ENCODE results near the gene GRM7. TPM values are rescaled to one million over a fixed set of nuclear protein-coding genes. Genes with fewer than 3 reads are reported as not detected.

Gene GRM7
- total RNA-seq, 2 experiments from 2014 or later = not detected

DNA sequence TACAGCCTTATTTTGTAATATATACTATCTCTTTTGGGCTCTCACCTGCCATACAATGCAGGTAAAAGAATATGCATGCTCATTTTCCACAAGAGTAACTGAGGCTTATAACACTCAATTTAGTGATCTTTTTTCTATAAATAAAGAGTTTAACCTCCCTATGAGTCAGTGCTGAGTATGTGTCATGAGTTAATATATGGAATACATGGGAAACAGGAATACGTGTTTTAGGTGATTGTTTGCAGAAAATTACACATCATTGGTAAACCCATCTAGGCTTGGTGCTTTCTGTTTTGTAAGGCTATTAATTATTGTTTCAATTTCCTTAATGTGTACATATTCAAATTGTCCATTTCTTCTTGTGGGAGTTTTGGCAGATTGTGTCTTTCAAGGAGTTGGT lies 411.3 kb downstream of the GRM7 start:
- no peak overlapping the region for H3K4me3 ChIP-seq (ENCODE audit: low read depth, low read length, poor library complexity, severe bottlenecking)
- H3K9me2 ChIP-seq (ENCODE audit: insufficient read depth, low read length) = no peaks in the 10 kb centered on the region
- no peaks in the 10 kb centered on the region for H3K9me3 ChIP-seq (ENCODE audit: low read length)
- intact Hi-C loops (cut with micrococcal nuclease; ENCODE audit: unreplicated experiment) = no loop called here
- no peak for DNase-seq (ENCODE audit: low spot score)
- no TSS peak for BruUV-seq (replicated peaks)
- no peak overlapping the region for H3K27ac ChIP-seq (ENCODE audit: low read depth, low read length, poor library complexity, severe bottlenecking)
- H4K20me1 ChIP-seq (ENCODE audit: insufficient read depth, low read length) = no peaks in the 10 kb centered on the region
- no peak for TF ChIP-seq EZH2phosphoT487 (IDR thresholded peaks at IDR 0.05; ENCODE audit: borderline replicate concordance, low read depth, low read length)
- TF ChIP-seq, protein P1, sequence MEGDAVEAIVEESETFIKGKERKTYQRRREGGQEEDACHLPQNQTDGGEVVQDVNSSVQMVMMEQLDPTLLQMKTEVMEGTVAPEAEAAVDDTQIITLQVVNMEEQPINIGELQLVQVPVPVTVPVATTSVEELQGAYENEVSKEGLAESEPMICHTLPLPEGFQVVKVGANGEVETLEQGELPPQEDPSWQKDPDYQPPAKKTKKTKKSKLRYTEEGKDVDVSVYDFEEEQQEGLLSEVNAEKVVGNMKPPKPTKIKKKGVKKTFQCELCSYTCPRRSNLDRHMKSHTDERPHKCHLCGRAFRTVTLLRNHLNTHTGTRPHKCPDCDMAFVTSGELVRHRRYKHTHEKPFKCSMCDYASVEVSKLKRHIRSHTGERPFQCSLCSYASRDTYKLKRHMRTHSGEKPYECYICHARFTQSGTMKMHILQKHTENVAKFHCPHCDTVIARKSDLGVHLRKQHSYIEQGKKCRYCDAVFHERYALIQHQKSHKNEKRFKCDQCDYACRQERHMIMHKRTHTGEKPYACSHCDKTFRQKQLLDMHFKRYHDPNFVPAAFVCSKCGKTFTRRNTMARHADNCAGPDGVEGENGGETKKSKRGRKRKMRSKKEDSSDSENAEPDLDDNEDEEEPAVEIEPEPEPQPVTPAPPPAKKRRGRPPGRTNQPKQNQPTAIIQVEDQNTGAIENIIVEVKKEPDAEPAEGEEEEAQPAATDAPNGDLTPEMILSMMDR (conservative IDR thresholded peaks at IDR 0.05; ENCODE audit: low read length) = no peak
- POLR2A ChIA-PET = no interaction called here
- no peaks in the 10 kb centered on the region for H3K79me2 ChIP-seq (ENCODE audit: insufficient read depth, low read depth, low read length)
- H3K36me3 ChIP-seq (ENCODE audit: insufficient read depth, low read length) = no peaks in the 10 kb centered on the region
- CTCF ChIA-PET (ENCODE audit: unreplicated experiment) = no interaction called here
- H2AFZ ChIP-seq (ENCODE audit: low read length) = no peak overlapping the region
- no peak overlapping the region for H3K4me2 ChIP-seq (ENCODE audit: low read length)
- H3K4me1 ChIP-seq (ENCODE audit: insufficient read depth, low read length, poor library complexity, severe bottlenecking) = no peaks in the 10 kb centered on the region

DNA sequence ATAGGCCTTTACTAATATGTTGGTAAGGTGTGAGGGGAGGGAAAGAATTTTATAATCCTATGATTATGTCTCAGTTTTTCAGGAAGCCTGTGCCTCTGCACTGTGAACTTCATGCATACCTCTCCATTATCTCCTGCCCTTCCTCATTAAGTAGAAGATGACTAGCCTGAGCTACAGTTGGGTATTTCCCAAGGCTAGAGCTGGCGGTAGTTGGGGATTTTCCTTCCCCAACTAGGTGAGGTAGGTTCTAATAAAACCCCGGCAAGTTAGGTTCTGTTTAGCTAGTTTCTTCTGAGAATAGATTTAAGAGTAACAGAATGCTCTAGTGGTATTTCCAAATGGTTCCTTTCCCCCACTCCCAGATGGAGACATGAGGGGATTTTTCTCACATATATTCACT lies 414.5 kb downstream of the GRM7 start:
- H3K9me2 ChIP-seq (ENCODE audit: insufficient read depth, low read length) = no peaks in the 10 kb centered on the region
- H3K4me2 ChIP-seq (ENCODE audit: low read length) = no peak overlapping the region
- ChIA-PET CTCF (ENCODE audit: unreplicated experiment) (no interaction called here), POLR2A (no interaction called here)
- TF ChIP-seq, protein P1 (conservative IDR thresholded peaks at IDR 0.05; ENCODE audit: low read length) = no peak
- no peak for TF ChIP-seq EZH2phosphoT487 (IDR thresholded peaks at IDR 0.05; ENCODE audit: borderline replicate concordance, low read depth, low read length)
- no peak overlapping the region for H2AFZ ChIP-seq (ENCODE audit: low read length)
- no TSS peak for BruUV-seq (replicated peaks)
- no peak for DNase-seq (ENCODE audit: low spot score)
- no peaks in the 10 kb centered on the region for H4K20me1 ChIP-seq (ENCODE audit: insufficient read depth, low read length)
- H3K9me3 ChIP-seq (ENCODE audit: low read length) = no peaks in the 10 kb centered on the region
- no peaks in the 10 kb centered on the region for H3K4me1 ChIP-seq (ENCODE audit: insufficient read depth, low read length, poor library complexity, severe bottlenecking)
- intact Hi-C loops (cut with micrococcal nuclease; ENCODE audit: unreplicated experiment) = no loop called here
- no peaks in the 10 kb centered on the region for H3K36me3 ChIP-seq (ENCODE audit: insufficient read depth, low read length)
- no peak overlapping the region for H3K27ac ChIP-seq (ENCODE audit: low read depth, low read length, poor library complexity, severe bottlenecking)
- no peaks in the 10 kb centered on the region for H3K79me2 ChIP-seq (ENCODE audit: insufficient read depth, low read depth, low read length)
- H3K4me3 ChIP-seq (ENCODE audit: low read depth, low read length, poor library complexity, severe bottlenecking) = no peak overlapping the region

DNA sequence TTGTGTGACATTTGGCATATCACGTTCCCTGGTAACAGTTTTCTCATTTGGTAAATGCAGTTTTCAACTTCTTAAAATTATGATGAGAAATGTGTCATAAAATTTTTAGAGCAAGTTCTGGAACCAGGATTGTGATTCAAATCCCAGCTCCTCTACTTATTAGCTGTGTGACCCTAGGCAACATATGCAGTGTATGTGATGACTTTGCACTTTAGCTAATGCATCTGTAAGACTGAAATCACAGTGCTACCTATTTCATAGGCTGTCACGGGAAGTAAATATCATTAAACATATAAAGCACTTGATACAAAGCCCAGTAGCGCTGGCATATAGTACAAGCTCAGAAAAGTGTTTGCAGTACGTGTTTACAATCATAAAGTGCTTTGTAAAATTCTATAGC lies 419.4 kb downstream of the GRM7 start:
- Histone ChIP-seq H3K27ac (ENCODE audit: low read depth, low read length, poor library complexity, severe bottlenecking) (no peak overlapping the region), H3K36me3 (ENCODE audit: insufficient read depth, low read length) (no peaks in the 10 kb centered on the region), H3K9me3 (ENCODE audit: low read length) (no peaks in the 10 kb centered on the region), H3K4me2 (ENCODE audit: low read length) (no peak overlapping the region), H2AFZ (ENCODE audit: low read length) (no peak overlapping the region), H3K4me1 (ENCODE audit: insufficient read depth, low read length, poor library complexity, severe bottlenecking) (no peaks in the 10 kb centered on the region), H3K79me2 (ENCODE audit: insufficient read depth, low read depth, low read length) (no peaks in the 10 kb centered on the region), H3K9me2 (ENCODE audit: insufficient read depth, low read length) (no peaks in the 10 kb centered on the region), H3K4me3 (ENCODE audit: low read depth, low read length, poor library complexity, severe bottlenecking) (no peak overlapping the region), H4K20me1 (ENCODE audit: insufficient read depth, low read length) (no peaks in the 10 kb centered on the region)
- no peak for DNase-seq (ENCODE audit: low spot score)
- TF ChIP-seq, protein P1 (conservative IDR thresholded peaks at IDR 0.05; ENCODE audit: low read length) = no peak
- TF ChIP-seq EZH2phosphoT487 (IDR thresholded peaks at IDR 0.05; ENCODE audit: borderline replicate concordance, low read depth, low read length) = no peak
- POLR2A ChIA-PET = no interaction called here
- CTCF ChIA-PET (ENCODE audit: unreplicated experiment) = no interaction called here
- intact Hi-C loops (cut with micrococcal nuclease; ENCODE audit: unreplicated experiment) = no loop called here
- no TSS peak for BruUV-seq (replicated peaks)
